Suprapubic skin (tissue), 3 donors: ENCODE data around the gene MYO9A.

Experiments used
- POLR2A ChIP-seq, 2 donors: fragments of 450-650 bp; IDR thresholded peaks; one replicate each; pipeline ENCODE4 v1.6.1; 2017; ENCODE audit warnings: antibody characterized with exemption in 2 of 2, mild to moderate bottlenecking in 2 of 2, moderate library complexity in 2 of 2
- TF ChIP-seq, protein P1 (sequence below), 2 donors: fragments of 200-600 bp in 1 of 2; fragments of 450-650 bp in 1 of 2; sonication (generic) in 1 of 2; IDR thresholded peaks; one replicate each; pipeline ENCODE4 v1.5.1; 2016 to 2019; ENCODE audit warnings: antibody characterized with exemption in 2 of 2, mild to moderate bottlenecking in 1 of 2, moderate library complexity in 1 of 2

DNA sequence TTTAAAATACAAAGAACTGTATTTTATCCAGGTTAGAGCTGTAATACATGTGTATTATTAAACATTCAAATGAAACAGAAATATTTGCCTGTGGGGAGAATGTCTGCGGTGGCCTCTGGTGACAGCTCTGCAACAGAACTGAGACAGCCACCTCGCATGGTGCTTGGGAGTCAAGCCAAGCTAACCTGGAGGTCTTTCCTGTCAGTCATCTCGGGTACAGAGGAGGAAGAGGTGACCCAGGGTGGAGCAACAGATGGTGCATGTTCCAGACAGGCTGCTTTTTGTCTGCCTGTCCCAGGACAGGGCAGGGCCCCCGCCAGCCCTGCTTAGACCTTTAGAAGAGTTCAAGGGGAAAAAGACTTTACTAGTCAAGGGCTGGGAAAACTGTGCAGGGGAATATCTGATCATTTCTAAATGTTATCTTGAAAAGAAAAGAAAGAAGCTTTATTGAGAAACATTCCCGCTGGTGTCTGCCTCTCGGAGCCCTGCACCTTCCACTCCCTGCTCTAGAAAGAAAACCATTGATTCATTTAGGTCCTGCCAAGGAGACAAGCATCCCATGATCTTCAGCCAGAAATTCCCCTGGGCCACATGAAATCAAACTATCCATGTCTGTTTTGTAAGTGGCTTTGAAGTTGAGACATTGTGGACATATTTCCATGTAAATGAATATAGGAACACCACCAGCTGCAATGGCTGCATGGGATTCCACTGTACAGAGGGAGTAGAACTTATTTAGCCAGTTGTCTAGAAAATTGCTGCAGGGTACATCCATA is 313.1 kb downstream of the MYO9A start:
- no peak for TF ChIP-seq POLR2A (IDR thresholded peaks at IDR 0.05)
- TF ChIP-seq, protein P1, sequence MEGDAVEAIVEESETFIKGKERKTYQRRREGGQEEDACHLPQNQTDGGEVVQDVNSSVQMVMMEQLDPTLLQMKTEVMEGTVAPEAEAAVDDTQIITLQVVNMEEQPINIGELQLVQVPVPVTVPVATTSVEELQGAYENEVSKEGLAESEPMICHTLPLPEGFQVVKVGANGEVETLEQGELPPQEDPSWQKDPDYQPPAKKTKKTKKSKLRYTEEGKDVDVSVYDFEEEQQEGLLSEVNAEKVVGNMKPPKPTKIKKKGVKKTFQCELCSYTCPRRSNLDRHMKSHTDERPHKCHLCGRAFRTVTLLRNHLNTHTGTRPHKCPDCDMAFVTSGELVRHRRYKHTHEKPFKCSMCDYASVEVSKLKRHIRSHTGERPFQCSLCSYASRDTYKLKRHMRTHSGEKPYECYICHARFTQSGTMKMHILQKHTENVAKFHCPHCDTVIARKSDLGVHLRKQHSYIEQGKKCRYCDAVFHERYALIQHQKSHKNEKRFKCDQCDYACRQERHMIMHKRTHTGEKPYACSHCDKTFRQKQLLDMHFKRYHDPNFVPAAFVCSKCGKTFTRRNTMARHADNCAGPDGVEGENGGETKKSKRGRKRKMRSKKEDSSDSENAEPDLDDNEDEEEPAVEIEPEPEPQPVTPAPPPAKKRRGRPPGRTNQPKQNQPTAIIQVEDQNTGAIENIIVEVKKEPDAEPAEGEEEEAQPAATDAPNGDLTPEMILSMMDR (IDR thresholded peaks at IDR 0.05) = no peak
